ENCODE measurements around the gene TMX4. TPM values are rescaled to one million over a fixed set of nuclear protein-coding genes. Genes with fewer than 3 reads are reported as not detected.

Gene TMX4
- total and polyA plus RNA-seq, 2 experiments from 2014 or later = 2.5 to 7.5 TPM

DNA sequence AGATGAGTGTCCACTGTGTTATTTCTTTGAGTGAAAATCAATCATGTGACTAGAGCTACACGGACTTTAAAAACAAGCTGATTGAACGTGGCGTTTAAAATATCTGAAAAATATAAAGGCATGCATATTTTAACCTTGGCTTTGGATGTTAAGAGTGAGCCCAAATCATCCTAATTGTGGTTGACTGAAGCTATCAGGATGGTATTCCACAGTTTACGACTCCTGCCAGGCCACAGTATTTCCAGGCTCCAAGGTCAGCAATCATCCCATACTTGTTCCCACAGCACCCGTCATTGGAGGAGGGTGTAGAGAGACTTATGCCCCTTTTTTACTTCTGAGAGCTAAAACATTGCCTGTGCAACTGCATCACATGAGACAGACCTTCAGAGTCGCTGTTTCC lies 43.2 kb upstream of the TMX4 start:
- H3K27ac Mint-ChIP-seq = no peak overlapping the region
- no peaks in the 10 kb centered on the region for H3K9me2 ChIP-seq (ENCODE audit: insufficient read depth)
- H3K27me3 Mint-ChIP-seq (ENCODE audit: insufficient read depth, low read depth, poor library complexity) = no peaks in the 10 kb centered on the region
- H3K36me3 ChIP-seq (ENCODE audit: insufficient read depth) = no peaks in the 10 kb centered on the region
- 0 out of 2 replicates have a peak overlapping the region, but pooled peaks have one; percentile 16 for H2AFZ ChIP-seq
- no peaks in the 10 kb centered on the region for H4K20me1 ChIP-seq (replicated peaks; ENCODE audit: insufficient read depth)
- DNase-seq (ENCODE audit: low spot score) = no peak
- no peak overlapping the region for H3K27ac ChIP-seq (ENCODE audit: low read depth)
- no peak overlapping the region for H3K4me3 ChIP-seq
- TF ChIP-seq EZH2 (IDR thresholded peaks at IDR 0.05; ENCODE audit: low read depth, unreplicated experiment) (no peak), CREB1 (CRISPR knock-in tag; IDR thresholded peaks at IDR 0.05; ENCODE audit: low read depth) (no peak)
- TF ChIP-seq, protein P1, sequence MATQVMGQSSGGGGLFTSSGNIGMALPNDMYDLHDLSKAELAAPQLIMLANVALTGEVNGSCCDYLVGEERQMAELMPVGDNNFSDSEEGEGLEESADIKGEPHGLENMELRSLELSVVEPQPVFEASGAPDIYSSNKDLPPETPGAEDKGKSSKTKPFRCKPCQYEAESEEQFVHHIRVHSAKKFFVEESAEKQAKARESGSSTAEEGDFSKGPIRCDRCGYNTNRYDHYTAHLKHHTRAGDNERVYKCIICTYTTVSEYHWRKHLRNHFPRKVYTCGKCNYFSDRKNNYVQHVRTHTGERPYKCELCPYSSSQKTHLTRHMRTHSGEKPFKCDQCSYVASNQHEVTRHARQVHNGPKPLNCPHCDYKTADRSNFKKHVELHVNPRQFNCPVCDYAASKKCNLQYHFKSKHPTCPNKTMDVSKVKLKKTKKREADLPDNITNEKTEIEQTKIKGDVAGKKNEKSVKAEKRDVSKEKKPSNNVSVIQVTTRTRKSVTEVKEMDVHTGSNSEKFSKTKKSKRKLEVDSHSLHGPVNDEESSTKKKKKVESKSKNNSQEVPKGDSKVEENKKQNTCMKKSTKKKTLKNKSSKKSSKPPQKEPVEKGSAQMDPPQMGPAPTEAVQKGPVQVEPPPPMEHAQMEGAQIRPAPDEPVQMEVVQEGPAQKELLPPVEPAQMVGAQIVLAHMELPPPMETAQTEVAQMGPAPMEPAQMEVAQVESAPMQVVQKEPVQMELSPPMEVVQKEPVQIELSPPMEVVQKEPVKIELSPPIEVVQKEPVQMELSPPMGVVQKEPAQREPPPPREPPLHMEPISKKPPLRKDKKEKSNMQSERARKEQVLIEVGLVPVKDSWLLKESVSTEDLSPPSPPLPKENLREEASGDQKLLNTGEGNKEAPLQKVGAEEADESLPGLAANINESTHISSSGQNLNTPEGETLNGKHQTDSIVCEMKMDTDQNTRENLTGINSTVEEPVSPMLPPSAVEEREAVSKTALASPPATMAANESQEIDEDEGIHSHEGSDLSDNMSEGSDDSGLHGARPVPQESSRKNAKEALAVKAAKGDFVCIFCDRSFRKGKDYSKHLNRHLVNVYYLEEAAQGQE (IDR thresholded peaks at IDR 0.05; ENCODE audit: unreplicated experiment) = no peak
- ATAC-seq = no peak
- H3F3A ChIP-seq (replicated peaks; ENCODE audit: low read depth) = no peaks in the 10 kb centered on the region
- H3K36me3 Mint-ChIP-seq (ENCODE audit: low read depth) = no peaks in the 10 kb centered on the region
- H3K27me3 ChIP-seq (ENCODE audit: insufficient read depth) = no peaks in the 10 kb centered on the region
- H3K9me3 Mint-ChIP-seq = no peaks in the 10 kb centered on the region; the same call in 2 of the 3 replicates
- no peaks in the 10 kb centered on the region for H3K4me1 ChIP-seq (ENCODE audit: insufficient read depth)
- no peak overlapping the region for H3K4me3 Mint-ChIP-seq
- no peak overlapping the region for H3K4me2 ChIP-seq
- no peaks in the 10 kb centered on the region for H3K4me1 Mint-ChIP-seq
- H3K79me2 ChIP-seq (replicated peaks; ENCODE audit: insufficient read depth) = no peaks in the 10 kb centered on the region

DNA sequence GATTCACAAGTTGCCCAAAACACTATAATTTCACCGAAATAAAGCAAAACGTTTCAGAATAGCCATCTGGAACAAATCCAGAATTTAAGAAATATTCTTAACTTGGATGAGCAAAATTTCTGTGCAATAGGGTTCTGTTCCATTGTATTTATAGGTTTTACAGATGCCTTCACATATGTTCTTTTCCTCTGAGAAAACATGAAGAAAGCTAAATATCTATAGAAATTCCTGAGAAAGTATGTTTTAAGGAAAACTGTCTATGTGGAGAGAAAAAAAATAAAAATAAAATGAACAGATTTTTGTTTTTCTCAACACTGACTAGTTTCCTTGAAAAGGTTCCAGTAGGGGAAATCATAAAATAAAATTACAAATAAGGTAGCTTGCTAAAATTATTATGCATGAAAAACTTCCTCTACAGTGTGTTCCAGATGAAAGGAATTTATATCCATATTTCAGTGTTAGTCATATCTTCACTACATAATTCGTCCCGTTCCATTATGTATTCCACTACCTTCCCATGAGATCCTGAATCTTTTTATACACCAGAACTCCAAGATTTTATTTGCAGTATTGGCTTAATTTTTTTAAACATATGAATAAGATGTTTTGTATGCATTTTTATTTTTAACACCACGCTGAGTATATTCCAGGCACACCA lies 42.4 kb upstream of the TMX4 start:
- Histone ChIP-seq H3K79me2 (replicated peaks; ENCODE audit: insufficient read depth) (no peaks in the 10 kb centered on the region), H2AFZ (no peak overlapping the region), H4K20me1 (replicated peaks; ENCODE audit: insufficient read depth) (no peaks in the 10 kb centered on the region), H3F3A (replicated peaks; ENCODE audit: low read depth) (no peaks in the 10 kb centered on the region), H3K4me2 (no peak overlapping the region), H3K27ac (ENCODE audit: low read depth) (no peak overlapping the region), H3K4me1 (ENCODE audit: insufficient read depth) (no peaks in the 10 kb centered on the region), H3K36me3 (ENCODE audit: insufficient read depth) (no peaks in the 10 kb centered on the region), H3K9me2 (ENCODE audit: insufficient read depth) (no peaks in the 10 kb centered on the region), H3K4me3 (no peak overlapping the region), H3K27me3 (ENCODE audit: insufficient read depth) (no peaks in the 10 kb centered on the region)
- TF ChIP-seq, protein P2, sequence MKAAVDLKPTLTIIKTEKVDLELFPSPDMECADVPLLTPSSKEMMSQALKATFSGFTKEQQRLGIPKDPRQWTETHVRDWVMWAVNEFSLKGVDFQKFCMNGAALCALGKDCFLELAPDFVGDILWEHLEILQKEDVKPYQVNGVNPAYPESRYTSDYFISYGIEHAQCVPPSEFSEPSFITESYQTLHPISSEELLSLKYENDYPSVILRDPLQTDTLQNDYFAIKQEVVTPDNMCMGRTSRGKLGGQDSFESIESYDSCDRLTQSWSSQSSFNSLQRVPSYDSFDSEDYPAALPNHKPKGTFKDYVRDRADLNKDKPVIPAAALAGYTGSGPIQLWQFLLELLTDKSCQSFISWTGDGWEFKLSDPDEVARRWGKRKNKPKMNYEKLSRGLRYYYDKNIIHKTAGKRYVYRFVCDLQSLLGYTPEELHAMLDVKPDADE (IDR thresholded peaks at IDR 0.05) = no peak
- TF ChIP-seq POLR2AphosphoS5 (IDR thresholded peaks at IDR 0.05; ENCODE audit: low read depth) = no peak
- no peaks in the 10 kb centered on the region for H3K27me3 Mint-ChIP-seq (ENCODE audit: insufficient read depth, low read depth, poor library complexity)
- H3K36me3 Mint-ChIP-seq (ENCODE audit: low read depth) = no peaks in the 10 kb centered on the region
- no peak overlapping the region for H3K4me3 Mint-ChIP-seq
- DNase-seq (ENCODE audit: low spot score) (no peak), ATAC-seq (no peak)
- no peak overlapping the region for H3K27ac Mint-ChIP-seq
- H3K9me3 Mint-ChIP-seq = no peaks in the 10 kb centered on the region; the same call in 2 of the 3 replicates
- no peaks in the 10 kb centered on the region for H3K4me1 Mint-ChIP-seq

Data from GM23338 (cell line).